BJ (cell line): ENCODE data around the gene SMAD7. TPM values are rescaled to one million over a fixed set of nuclear protein-coding genes. Genes with fewer than 3 reads are reported as not detected.

Experiments
- CTCF ChIA-PET: fragments of 350-600 bp; formaldehyde crosslinking; extraction: SDS; loops from one replicate; lab custom pipeline; 2021; ENCODE audit warnings: antibody characterized with exemption, inconsistent platforms; lab: Yijun Ruan, JAX
- POLR2A ChIA-PET: fragments of 300-600 bp; sonication (Branson Sonifier 250); formaldehyde crosslinking; extraction: SDS; loops from one replicate; lab custom pipeline; 2021; ENCODE audit warnings: antibody characterized with exemption; lab: Charles Lee
- DNase-seq: peaks from one replicate; pipeline ENCODE4 v3.0.0-alpha.2; 2011; ENCODE audit warnings: low read depth
- H3K27me3 ChIP-seq: 2 replicates; pipeline ENCODE4 v1.6.0; 2011; ENCODE audit warnings: low read length; ENCODE audit not compliant: control insufficient read depth, insufficient read depth
- H3K36me3 ChIP-seq: 2 replicates; pipeline ENCODE4 v1.5.1; 2011; ENCODE audit warnings: low read length; ENCODE audit not compliant: control insufficient read depth, insufficient read depth
- H3K4me3 ChIP-seq: 2 replicates; pipeline ENCODE4 v1.5.1; 2011; ENCODE audit warnings: low read depth, mild to moderate bottlenecking, control low read depth, low read length
- CTCF ChIP-seq: IDR thresholded peaks from 2 replicates; pipeline ENCODE4 v1.5.1; 2011; ENCODE audit warnings: low read depth, mild to moderate bottlenecking, control low read depth, inconsistent platforms, low read length, moderate library complexity; ENCODE audit not compliant: insufficient read depth
- polyA plus RNA-seq: library from polyadenylated mRNA; depleted of rRNA; stranded (reverse); fragments of >200 nt; gene quantifications from 2 replicates; pipeline ENCODE4 v1.2.3, GENCODE V29; 2011

The SMAD7 gene
- polyA plus RNA-seq, 1 experiment: 24.2 TPM

GRCh38 chr18:48962994-48963561 lies 12.3 kb upstream of the SMAD7 start:
- H3K27me3 ChIP-seq: no peaks in the 10 kb centered on the region
- POLR2A ChIA-PET: no interaction called here
- DNase-seq: no peak
- H3K36me3 ChIP-seq: no peaks in the 10 kb centered on the region; the same call in 1 of the 2 replicates
- H3K4me3 ChIP-seq: no peak overlapping the region
- no peak for TF ChIP-seq CTCF
- CTCF ChIA-PET: interaction anchor here (0.6 to 0.7 kb wide), 2 partner anchors 8 to 387 kb away, joined by 3 read pairs; no protein-coding TSS in a partner anchor

- no peak for TF ChIP-seq CTCF
- CTCF ChIA-PET: interaction anchor here (0.6 kb wide), 1 partner anchor 9 kb away, joined by 3 read pairs; no protein-coding TSS in a partner anchor
- no peak for DNase-seq
- H3K27me3 ChIP-seq: no peaks in the 10 kb centered on the region
- POLR2A ChIA-PET: no interaction called here
- no peaks in the 10 kb centered on the region; the same call in 1 of the 2 replicates for H3K36me3 ChIP-seq
- H3K4me3 ChIP-seq: no peak overlapping the region
Observed at GRCh38 chr18:48962252-48962993, 11.7 kb upstream of the SMAD7 start.

- CTCF ChIA-PET: interaction anchor here (0.6 kb wide), 1 partner anchor 315 kb away, joined by 4 read pairs; no protein-coding TSS in a partner anchor
- POLR2A ChIA-PET: no interaction called here
Observed at GRCh38 chr18:48961547-48961946, 10.8 kb upstream of the SMAD7 start.

GRCh38 chr18:48959921-48960920 lies 9.5 kb upstream of the SMAD7 start:
- POLR2A ChIA-PET: no interaction called here
- DNase-seq: no peak
- no peak for TF ChIP-seq CTCF
- Histone ChIP-seq H3K4me3 (no peak overlapping the region), H3K36me3 (no peaks in the 10 kb centered on the region; the same call in 1 of the 2 replicates), H3K27me3 (no peaks in the 10 kb centered on the region)
- CTCF ChIA-PET: no interaction called here

More at GRCh38 chr18:48961547-48961946, 10.8 kb upstream of the SMAD7 start:
- H3K36me3 ChIP-seq: no peaks in the 10 kb centered on the region; the same call in 1 of the 2 replicates
- H3K27me3 ChIP-seq: no peaks in the 10 kb centered on the region
- TF ChIP-seq CTCF: no peak
- no peak for DNase-seq
- no peak overlapping the region for H3K4me3 ChIP-seq

GRCh38 chr18:48959551-48959920 lies 8.8 kb upstream of the SMAD7 start:
- Histone ChIP-seq H3K27me3 (no peaks in the 10 kb centered on the region), H3K36me3 (no peaks in the 10 kb centered on the region; the same call in 1 of the 2 replicates), H3K4me3 (no peak overlapping the region)
- no peak for DNase-seq
- ChIA-PET CTCF (no interaction called here), POLR2A (no interaction called here)
- TF ChIP-seq CTCF: no peak
